ENCODE measurements around the gene OSBP2. TPM values are rescaled to one million over a fixed set of nuclear protein-coding genes. Genes with fewer than 3 reads are reported as not detected.
"Not testable (repeated sequence)": the region's sequence is repeated elsewhere in the genome, so short reads cannot be mapped to it uniquely, and the experiment has no call there.

The OSBP2 gene
- polyA plus RNA-seq, 2 donors, result 2.5 to 2.7 TPM

DNA sequence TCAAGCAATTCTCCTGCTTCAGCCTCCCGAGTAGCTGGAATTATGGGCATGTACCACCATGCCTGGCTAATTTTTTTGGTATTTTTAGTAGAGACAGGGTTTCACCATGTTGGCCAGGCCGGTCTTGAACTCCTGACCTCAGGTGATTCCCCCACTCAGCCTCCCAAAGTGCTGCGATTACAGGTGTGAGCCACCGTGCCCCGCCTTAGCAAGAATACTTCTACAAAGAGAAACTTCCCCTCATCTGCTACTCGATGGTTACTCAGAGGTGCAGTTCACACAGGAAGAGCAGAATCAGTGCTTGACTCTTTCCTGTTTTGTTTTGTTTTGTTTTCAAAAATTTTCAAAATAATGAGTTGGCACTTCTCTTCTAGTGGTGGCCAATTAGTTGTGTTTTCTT is 15.3 kb downstream of the OSBP2 start:
- not testable (repeated sequence) for H3K9me3 ChIP-seq (ENCODE audit: control insufficient read depth in 2 of 2, insufficient read depth in 1 of 2, low read depth in 1 of 2, low read length in 1 of 2); H3K4me3 ChIP-seq (ENCODE audit: low read depth in 1 of 2, low read length in 2 of 2); H3K27ac ChIP-seq (ENCODE audit: low read depth in 2 of 2, low read length in 1 of 2); H3K4me1 ChIP-seq (ENCODE audit: control insufficient read depth in 2 of 2, insufficient read depth in 2 of 2, low read length in 1 of 2); H3K27me3 ChIP-seq (ENCODE audit: control insufficient read depth in 1 of 2, insufficient read depth in 2 of 2, low read length in 2 of 2); H3K36me3 ChIP-seq (ENCODE audit: control insufficient read depth in 2 of 2, insufficient read depth in 2 of 2, low read length in 1 of 2)
- 75 to 76% methylated on average over 6 of the region's 6 CpGs for WGBS, 2 donors

DNA sequence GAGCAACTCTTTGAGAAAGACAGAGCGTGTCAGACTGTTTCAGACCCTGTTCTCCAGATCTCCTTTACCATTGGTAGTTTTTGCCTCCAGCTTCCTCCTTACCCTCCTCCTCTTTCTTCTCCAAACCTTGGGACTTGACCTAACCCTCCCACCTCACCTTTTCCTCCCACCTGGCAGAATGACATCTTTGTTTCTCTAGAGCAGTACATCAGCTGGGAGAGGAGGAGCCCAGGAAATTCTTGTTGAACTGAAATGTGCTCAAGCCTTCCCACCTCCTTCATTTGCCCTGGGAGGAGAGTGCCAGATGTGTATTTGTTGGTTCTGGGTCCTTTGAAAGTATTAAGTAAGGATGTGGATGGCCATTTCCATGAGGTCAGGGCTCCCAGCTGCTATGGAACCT is 17.4 kb downstream of the OSBP2 start:
- Histone ChIP-seq H3K27ac (ENCODE audit: low read depth in 2 of 2, low read length in 1 of 2) (no peak overlapping the region), H3K27me3 (ENCODE audit: control insufficient read depth in 1 of 2, insufficient read depth in 2 of 2, low read length in 2 of 2) (no peaks in the 10 kb centered on the region), H3K4me1 (ENCODE audit: control insufficient read depth in 2 of 2, insufficient read depth in 2 of 2, low read length in 1 of 2) (no peaks in the 10 kb centered on the region), H3K36me3 (ENCODE audit: control insufficient read depth in 2 of 2, insufficient read depth in 2 of 2, low read length in 1 of 2) (no peaks in the 10 kb centered on the region), H3K4me3 (ENCODE audit: low read depth in 1 of 2, low read length in 2 of 2) (no peak overlapping the region), H3K9me3 (ENCODE audit: control insufficient read depth in 2 of 2, insufficient read depth in 1 of 2, low read depth in 1 of 2, low read length in 1 of 2) (no peaks in the 10 kb centered on the region)
- WGBS, 2 donors, result 98 to 100% methylated on average over 1 of the region's 1 CpG

DNA sequence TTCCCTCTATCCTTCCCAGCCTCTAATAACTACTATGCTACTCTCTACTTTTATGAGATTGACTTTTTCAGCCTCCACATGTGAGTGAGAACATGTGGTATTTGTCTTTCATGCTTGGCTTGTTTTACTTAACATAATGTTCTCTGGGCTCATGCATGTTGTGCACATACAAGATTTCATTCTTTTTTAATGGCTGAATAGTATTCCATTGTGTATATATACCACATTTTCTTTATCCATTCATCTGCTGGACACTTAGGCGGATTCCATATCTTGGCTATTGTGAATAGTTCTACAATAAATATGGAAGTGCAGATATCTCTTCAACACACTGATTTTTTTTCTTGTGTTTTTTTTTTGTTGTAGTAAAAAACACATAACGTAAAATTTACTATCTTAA is 19.4 kb downstream of the OSBP2 start:
- H3K27me3 ChIP-seq (ENCODE audit: control insufficient read depth in 1 of 2, insufficient read depth in 2 of 2, low read length in 2 of 2), result no peaks in the 10 kb centered on the region
- H3K4me1 ChIP-seq (ENCODE audit: control insufficient read depth in 2 of 2, insufficient read depth in 2 of 2, low read length in 1 of 2), result no peaks in the 10 kb centered on the region
- no peak overlapping the region for H3K4me3 ChIP-seq (ENCODE audit: low read depth in 1 of 2, low read length in 2 of 2)
- H3K36me3 ChIP-seq (ENCODE audit: control insufficient read depth in 2 of 2, insufficient read depth in 2 of 2, low read length in 1 of 2), result no peaks in the 10 kb centered on the region
- no peak overlapping the region for H3K27ac ChIP-seq (ENCODE audit: low read depth in 2 of 2, low read length in 1 of 2)
- no peaks in the 10 kb centered on the region for H3K9me3 ChIP-seq (ENCODE audit: control insufficient read depth in 2 of 2, insufficient read depth in 1 of 2, low read depth in 1 of 2, low read length in 1 of 2)
- 95 to 97% methylated on average over 2 of the region's 2 CpGs for WGBS, 2 donors

DNA sequence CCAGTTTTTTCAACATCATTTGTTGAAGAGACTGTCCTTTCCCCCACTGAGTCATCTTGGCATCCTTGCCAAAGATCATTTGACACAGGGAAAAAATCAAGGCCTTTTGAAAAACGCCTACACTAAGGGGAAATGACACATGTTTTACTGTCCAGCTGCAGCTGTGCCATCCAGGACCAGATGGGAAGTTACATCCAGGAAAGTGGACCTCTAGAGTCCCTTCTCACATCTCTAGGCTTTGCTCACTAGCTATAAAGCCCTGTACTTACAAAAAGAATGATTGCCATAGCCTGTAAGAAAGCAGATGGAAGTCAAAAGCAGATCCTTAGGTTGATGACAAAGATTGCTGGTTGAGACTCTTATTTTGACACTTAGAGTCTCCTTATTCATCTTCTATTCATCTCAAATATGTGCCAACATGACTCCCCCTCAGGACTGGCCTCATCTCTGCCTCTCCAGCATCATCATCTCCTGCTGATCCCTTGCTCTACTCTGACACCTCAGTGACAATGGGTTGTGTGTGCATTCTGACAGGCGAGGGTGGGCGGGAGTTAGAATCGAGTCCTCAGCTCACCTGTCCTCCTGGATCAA is 22.8 kb downstream of the OSBP2 start:
- Histone ChIP-seq H3K36me3 (ENCODE audit: control insufficient read depth in 2 of 2, insufficient read depth in 2 of 2, low read length in 1 of 2) (no peaks in the 10 kb centered on the region), H3K4me3 (ENCODE audit: low read depth in 1 of 2, low read length in 2 of 2) (no peak overlapping the region), H3K27ac (ENCODE audit: low read depth in 2 of 2, low read length in 1 of 2) (no peak overlapping the region), H3K27me3 (ENCODE audit: control insufficient read depth in 1 of 2, insufficient read depth in 2 of 2, low read length in 2 of 2) (no peaks in the 10 kb centered on the region), H3K9me3 (ENCODE audit: control insufficient read depth in 2 of 2, insufficient read depth in 1 of 2, low read depth in 1 of 2, low read length in 1 of 2) (no peaks in the 10 kb centered on the region), H3K4me1 (ENCODE audit: control insufficient read depth in 2 of 2, insufficient read depth in 2 of 2, low read length in 1 of 2) (no peaks in the 10 kb centered on the region)
- 62 to 65% methylated on average over 4 of the region's 4 CpGs for WGBS, 2 donors

DNA sequence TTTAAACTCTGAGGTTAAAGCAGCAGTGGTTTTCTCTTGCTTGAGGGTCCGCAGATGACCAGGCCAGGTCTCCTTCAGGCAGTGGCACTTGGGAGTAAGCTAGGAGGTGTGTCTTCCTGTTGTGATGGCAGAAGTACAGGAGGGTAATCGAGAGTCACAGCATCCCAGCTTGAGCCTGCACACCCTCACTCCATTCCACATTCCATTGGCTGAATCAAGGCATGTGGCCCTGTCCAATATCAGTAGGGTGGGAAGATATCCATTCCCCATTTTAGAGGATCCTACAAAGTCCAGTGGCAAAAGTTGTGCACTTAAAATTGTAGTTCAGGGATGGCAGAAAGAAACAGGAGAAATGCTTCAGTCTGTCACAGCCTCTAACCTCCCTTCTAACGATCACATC is 23.3 kb downstream of the OSBP2 start:
- 74 to 89% methylated on average over 3 of the region's 3 CpGs for WGBS, 2 donors
- Histone ChIP-seq H3K27ac (ENCODE audit: low read depth in 2 of 2, low read length in 1 of 2) (no peak overlapping the region), H3K36me3 (ENCODE audit: control insufficient read depth in 2 of 2, insufficient read depth in 2 of 2, low read length in 1 of 2) (no peaks in the 10 kb centered on the region), H3K9me3 (ENCODE audit: control insufficient read depth in 2 of 2, insufficient read depth in 1 of 2, low read depth in 1 of 2, low read length in 1 of 2) (no peaks in the 10 kb centered on the region), H3K4me3 (ENCODE audit: low read depth in 1 of 2, low read length in 2 of 2) (no peak overlapping the region), H3K4me1 (ENCODE audit: control insufficient read depth in 2 of 2, insufficient read depth in 2 of 2, low read length in 1 of 2) (no peaks in the 10 kb centered on the region), H3K27me3 (ENCODE audit: control insufficient read depth in 1 of 2, insufficient read depth in 2 of 2, low read length in 2 of 2) (no peaks in the 10 kb centered on the region)

DNA sequence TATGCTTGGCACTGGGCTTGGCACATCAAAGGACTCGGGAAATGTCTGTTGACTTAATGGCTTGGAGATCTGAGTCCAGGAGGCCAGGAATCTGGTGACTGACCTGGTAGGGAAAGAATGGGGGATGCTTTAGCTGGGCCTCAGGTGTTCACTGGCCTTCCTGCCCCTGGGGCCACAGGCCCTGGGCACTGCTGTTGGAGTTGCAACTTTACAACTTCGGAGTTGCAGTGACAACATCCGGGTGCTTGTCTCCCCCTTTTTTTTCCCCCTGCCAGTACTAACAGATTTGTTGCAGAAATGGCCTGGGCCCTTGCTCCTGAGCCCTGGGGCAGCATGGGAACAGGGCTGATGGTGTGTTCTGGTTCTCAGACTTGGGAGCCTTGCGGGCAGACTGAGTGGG is 23.8 kb downstream of the OSBP2 start:
- H3K4me3 ChIP-seq (ENCODE audit: low read depth in 1 of 2, low read length in 2 of 2), result no peak overlapping the region
- 83 to 90% methylated on average over 4 of the region's 4 CpGs for WGBS, 2 donors
- H3K36me3 ChIP-seq (ENCODE audit: control insufficient read depth in 2 of 2, insufficient read depth in 2 of 2, low read length in 1 of 2), result no peaks in the 10 kb centered on the region
- no peaks in the 10 kb centered on the region for H3K9me3 ChIP-seq (ENCODE audit: control insufficient read depth in 2 of 2, insufficient read depth in 1 of 2, low read depth in 1 of 2, low read length in 1 of 2)
- H3K27me3 ChIP-seq (ENCODE audit: control insufficient read depth in 1 of 2, insufficient read depth in 2 of 2, low read length in 2 of 2), result no peaks in the 10 kb centered on the region
- no peaks in the 10 kb centered on the region for H3K4me1 ChIP-seq (ENCODE audit: control insufficient read depth in 2 of 2, insufficient read depth in 2 of 2, low read length in 1 of 2)
- no peak overlapping the region for H3K27ac ChIP-seq (ENCODE audit: low read depth in 2 of 2, low read length in 1 of 2)

DNA sequence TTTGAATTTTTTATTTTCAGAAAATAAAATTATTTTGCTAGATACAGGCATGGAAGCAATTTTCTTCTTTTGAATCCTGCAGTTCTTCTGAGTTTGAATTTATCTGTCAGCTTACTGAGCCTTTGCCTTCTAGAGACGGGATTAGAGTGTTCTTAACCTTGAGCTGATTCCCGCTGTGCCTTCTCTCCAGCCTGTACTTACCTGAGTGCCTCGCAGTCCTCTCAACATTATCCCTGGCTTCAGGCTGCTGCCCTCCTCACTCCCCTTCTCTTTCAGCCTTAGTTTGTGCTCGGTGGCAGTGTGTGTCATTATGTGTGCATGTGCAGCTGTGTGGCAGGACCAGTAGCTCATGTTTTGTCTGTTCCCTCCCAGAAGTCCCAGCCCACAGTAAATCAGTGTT is 24.3 kb downstream of the OSBP2 start:
- no peaks in the 10 kb centered on the region for H3K36me3 ChIP-seq (ENCODE audit: control insufficient read depth in 2 of 2, insufficient read depth in 2 of 2, low read length in 1 of 2)
- no peaks in the 10 kb centered on the region for H3K9me3 ChIP-seq (ENCODE audit: control insufficient read depth in 2 of 2, insufficient read depth in 1 of 2, low read depth in 1 of 2, low read length in 1 of 2)
- no peaks in the 10 kb centered on the region for H3K4me1 ChIP-seq (ENCODE audit: control insufficient read depth in 2 of 2, insufficient read depth in 2 of 2, low read length in 1 of 2)
- H3K4me3 ChIP-seq (ENCODE audit: low read depth in 1 of 2, low read length in 2 of 2), result no peak overlapping the region
- H3K27me3 ChIP-seq (ENCODE audit: control insufficient read depth in 1 of 2, insufficient read depth in 2 of 2, low read length in 2 of 2), result no peaks in the 10 kb centered on the region
- no peak overlapping the region for H3K27ac ChIP-seq (ENCODE audit: low read depth in 2 of 2, low read length in 1 of 2)
- WGBS, 2 donors, result 84% methylated on average over 4 of the region's 4 CpGs

DNA sequence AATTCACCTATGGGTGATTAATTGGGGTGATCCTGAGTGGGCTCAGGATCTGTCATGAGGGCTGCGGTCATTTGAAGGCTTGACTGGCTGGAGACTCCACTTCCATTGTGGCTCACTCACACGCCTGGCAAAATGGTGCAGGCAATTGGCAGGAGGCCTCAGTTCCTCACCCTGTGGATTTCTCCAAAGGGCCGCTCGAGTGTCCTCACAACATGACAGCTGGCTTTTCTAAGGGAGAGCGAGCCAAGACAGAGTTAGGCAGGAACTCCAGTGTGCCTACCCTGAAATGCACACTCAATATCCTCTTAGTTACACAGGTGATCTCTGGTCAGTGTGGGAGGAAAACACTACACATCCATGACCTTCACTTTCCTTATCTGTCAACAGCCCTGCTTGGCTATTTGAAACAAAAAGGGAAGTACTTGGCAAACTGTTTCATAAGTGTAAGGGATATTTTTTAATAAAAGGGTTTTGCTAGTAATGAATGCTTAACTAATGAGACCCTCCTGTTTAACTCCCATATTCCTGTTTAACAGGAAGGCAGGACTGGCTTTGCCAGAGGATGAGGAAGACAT is 25.7 kb downstream of the OSBP2 start:
- no peaks in the 10 kb centered on the region for H3K27me3 ChIP-seq (ENCODE audit: control insufficient read depth in 1 of 2, insufficient read depth in 2 of 2, low read length in 2 of 2)
- no peaks in the 10 kb centered on the region for H3K36me3 ChIP-seq (ENCODE audit: control insufficient read depth in 2 of 2, insufficient read depth in 2 of 2, low read length in 1 of 2)
- no peaks in the 10 kb centered on the region for H3K9me3 ChIP-seq (ENCODE audit: control insufficient read depth in 2 of 2, insufficient read depth in 1 of 2, low read depth in 1 of 2, low read length in 1 of 2)
- no peak overlapping the region for H3K27ac ChIP-seq (ENCODE audit: low read depth in 2 of 2, low read length in 1 of 2)
- H3K4me1 ChIP-seq (ENCODE audit: control insufficient read depth in 2 of 2, insufficient read depth in 2 of 2, low read length in 1 of 2), result no peaks in the 10 kb centered on the region
- 67 to 91% methylated on average over 5 of the region's 5 CpGs for WGBS, 2 donors
- no peak overlapping the region for H3K4me3 ChIP-seq (ENCODE audit: low read depth in 1 of 2, low read length in 2 of 2)

DNA sequence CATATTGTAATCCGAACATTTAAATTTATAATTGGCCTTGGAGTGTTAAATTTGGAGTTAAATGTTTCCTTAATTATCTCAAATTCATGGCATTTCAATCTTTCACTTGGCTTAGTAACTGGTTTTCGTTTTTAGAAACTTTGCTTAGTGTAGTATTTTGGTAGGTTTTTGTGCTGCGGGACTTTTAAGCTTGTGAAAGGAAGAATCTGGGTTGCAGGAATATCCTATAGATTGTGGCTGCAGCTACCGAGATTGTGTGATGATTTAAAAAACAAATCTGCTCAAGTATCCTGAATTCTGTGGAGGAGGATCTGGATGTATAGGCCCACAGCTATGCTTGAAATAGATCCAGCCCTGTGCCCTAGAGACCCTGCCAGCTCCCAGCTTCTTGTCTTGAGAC is 27.1 kb downstream of the OSBP2 start:
- WGBS, 2 donors, result 82 to 84% methylated on average over 4 of the region's 4 CpGs
- Histone ChIP-seq H3K36me3 (ENCODE audit: control insufficient read depth in 2 of 2, insufficient read depth in 2 of 2, low read length in 1 of 2) (no peaks in the 10 kb centered on the region), H3K27me3 (ENCODE audit: control insufficient read depth in 1 of 2, insufficient read depth in 2 of 2, low read length in 2 of 2) (no peaks in the 10 kb centered on the region), H3K27ac (ENCODE audit: low read depth in 2 of 2, low read length in 1 of 2) (no peak overlapping the region), H3K4me3 (ENCODE audit: low read depth in 1 of 2, low read length in 2 of 2) (no peak overlapping the region), H3K4me1 (ENCODE audit: control insufficient read depth in 2 of 2, insufficient read depth in 2 of 2, low read length in 1 of 2) (no peaks in the 10 kb centered on the region), H3K9me3 (ENCODE audit: control insufficient read depth in 2 of 2, insufficient read depth in 1 of 2, low read depth in 1 of 2, low read length in 1 of 2) (no peaks in the 10 kb centered on the region)

DNA sequence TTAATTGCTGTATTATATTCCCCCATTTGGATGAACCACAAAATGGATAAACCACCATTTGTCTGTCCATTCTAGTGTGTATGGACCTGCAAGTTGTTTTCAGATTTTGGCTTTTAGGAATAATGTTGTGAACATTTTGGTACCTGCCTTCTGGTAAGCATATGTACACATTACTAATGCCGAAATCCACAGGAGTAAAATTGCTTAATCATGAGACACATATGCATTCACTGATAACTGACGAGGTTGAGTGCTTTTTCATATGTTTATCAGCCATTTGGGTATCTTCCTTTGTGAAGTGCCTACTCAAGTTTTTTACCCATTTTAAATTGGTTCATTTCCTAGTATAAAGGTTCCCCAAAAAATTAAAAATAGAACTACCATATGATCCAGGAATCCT is 34.2 kb downstream of the OSBP2 start:
- no peak overlapping the region for H3K27ac ChIP-seq (ENCODE audit: low read depth in 2 of 2, low read length in 1 of 2)
- WGBS, 2 donors, result 81 to 89% methylated on average over 2 of the region's 2 CpGs
- no peaks in the 10 kb centered on the region for H3K36me3 ChIP-seq (ENCODE audit: control insufficient read depth in 2 of 2, insufficient read depth in 2 of 2, low read length in 1 of 2)
- H3K9me3 ChIP-seq (ENCODE audit: control insufficient read depth in 2 of 2, insufficient read depth in 1 of 2, low read depth in 1 of 2, low read length in 1 of 2), result no peaks in the 10 kb centered on the region
- no peak overlapping the region for H3K4me3 ChIP-seq (ENCODE audit: low read depth in 1 of 2, low read length in 2 of 2)
- H3K4me1 ChIP-seq (ENCODE audit: control insufficient read depth in 2 of 2, insufficient read depth in 2 of 2, low read length in 1 of 2), result peaks cover 0 to 3% of the 10 kb centered on the region in 2 donors
- H3K27me3 ChIP-seq (ENCODE audit: control insufficient read depth in 1 of 2, insufficient read depth in 2 of 2, low read length in 2 of 2), result no peaks in the 10 kb centered on the region

All from esophagus (tissue), 2 donors.